Endometrial microvascular endothelial cells (primary cell): Measurements from ENCODE around the gene ADARB2. TPM values are rescaled to one million over a fixed set of nuclear protein-coding genes. Genes with fewer than 3 reads are reported as not detected.
"Not testable (repeated sequence)": the region's sequence is repeated elsewhere in the genome, so short reads cannot be mapped to it uniquely, and the experiment has no call there.

Source experiments
- in situ Hi-C: cut with HindIII; loops from 2 replicates; pipeline ENCODE4 v1.10.0; 2017; ENCODE audit warnings: low sequenced_read_pairs, low pct_unique_long_range_greater_than_20kb; ENCODE audit errors: inconsistent ontology term
- total RNA-seq: library from RNA; depleted of rRNA; stranded (reverse); fragments of >200 nt; gene quantifications from one replicate; pipeline ENCODE4 v1.2.3, GENCODE V29; 2015; ENCODE audit errors: inconsistent ontology term

Gene ADARB2
- total RNA-seq, 1 donor from 2014 or later: not detected

DNA sequence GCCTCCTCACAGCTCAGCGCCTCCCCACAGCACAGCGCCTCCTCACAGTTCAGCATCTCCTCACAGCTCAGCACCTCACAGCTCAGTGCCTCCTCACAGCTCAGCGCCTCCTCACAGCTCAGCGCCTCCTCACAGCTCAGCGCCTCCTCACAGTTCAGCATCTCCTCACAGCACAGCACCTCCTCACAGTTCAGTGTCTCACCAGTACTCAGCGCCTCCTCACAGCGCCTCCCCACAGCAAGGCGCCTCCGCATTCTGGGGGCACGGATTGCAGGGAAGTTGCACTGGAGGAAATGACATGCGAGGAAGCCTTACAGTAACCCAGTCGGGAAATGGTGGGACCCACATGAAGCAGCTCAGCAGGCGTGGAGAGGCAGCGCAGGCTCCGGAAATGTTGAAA lies 409.6 kb downstream of the ADARB2 start:
- in situ Hi-C loops: no loop called here

GRCh38 chr10:1326514-1326913 lies 410.8 kb downstream of the ADARB2 start:
- in situ Hi-C loops: not testable (repeated sequence)

- in situ Hi-C loops: no loop called here
Observed at GRCh38 chr10:1324903-1325302, 412.4 kb downstream of the ADARB2 start.

DNA sequence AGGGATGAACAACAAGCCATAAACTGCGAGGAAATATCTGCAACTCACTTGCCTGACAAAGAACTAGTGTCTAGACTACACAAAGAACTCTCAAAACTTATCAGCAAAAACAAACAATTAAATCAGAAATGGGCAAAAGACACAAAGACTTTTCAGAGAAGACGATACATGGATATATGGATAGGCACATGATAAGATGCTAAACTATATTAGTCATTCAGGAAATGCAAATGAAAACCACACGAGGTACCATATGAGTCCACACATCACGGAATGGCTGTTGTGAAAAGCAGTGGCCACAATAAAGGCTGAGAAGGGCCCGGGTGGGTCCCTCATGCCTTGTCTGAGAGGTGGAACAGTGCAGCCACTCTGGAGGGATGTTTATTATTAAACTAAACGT lies 413.4 kb downstream of the ADARB2 start:
- in situ Hi-C loops: no loop called here

DNA sequence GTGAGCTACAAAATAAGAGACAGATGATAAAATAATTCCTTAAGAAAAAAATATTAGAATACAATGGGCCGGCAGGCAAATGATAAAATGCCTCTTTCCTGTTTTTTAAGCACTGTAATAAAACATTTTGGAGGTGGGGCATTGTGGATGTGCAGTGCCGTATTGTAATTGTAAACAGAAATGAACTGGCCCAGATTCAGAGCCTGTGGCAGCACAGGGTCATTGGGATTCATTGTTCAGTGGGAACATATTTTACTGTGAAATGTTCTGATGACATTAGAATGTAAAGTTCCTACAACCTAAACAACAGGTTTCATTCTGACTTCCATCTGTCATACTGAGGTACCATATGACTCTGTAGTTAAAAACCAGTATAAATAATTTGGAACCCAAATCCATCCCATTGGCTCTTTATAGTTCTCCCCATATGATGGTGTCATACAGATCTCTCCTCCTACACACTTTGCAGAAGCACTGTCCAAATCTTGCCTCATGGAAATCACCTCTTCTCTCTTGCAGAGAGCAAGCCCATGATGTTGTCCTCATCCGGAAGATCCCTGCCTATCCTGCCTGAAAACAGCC lies 416.5 kb downstream of the ADARB2 start:
- in situ Hi-C loops: no loop called here

DNA sequence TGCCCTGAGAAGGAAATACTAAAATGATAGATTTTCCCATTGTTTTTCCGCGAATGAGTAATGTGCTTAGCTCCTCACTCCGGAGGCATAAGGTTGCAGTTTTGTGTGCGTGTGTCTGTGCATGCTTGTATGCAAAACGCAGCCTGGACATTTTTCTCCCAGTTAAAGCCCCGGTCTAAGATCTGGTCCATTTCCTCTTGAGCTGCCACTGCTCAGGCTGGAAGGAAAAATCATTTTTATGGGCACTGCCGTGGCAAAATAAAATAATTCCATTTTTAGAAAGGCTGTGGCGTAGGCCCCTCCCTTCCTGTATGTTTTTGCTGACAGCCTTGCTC lies 420.5 kb downstream of the ADARB2 start:
- in situ Hi-C loops: no loop called here

- in situ Hi-C loops: no loop called here
Observed at GRCh38 chr10:1316121-1316808, 421.1 kb downstream of the ADARB2 start.

GRCh38 chr10:1315178-1315577 lies 422.1 kb downstream of the ADARB2 start:
- in situ Hi-C loops: no loop called here

DNA sequence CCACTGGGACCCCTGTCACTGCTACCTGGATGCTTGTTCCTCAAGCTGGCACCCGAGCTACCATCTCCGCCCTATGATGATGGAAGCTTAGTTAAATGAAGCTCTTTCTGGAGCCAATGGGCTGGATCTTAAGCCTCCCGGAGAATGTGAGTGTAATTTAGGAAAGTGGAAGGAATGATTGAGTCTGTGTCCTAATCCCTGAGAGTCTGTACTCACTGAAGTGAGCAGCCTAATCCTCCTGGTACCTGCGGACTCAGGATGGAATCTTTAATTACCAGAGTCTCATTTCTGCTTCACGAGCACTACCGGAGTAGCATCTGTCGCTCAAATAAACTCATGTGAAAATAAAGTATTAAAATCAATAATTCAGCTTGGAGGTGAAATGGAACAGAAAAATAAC lies 425.6 kb downstream of the ADARB2 start:
- in situ Hi-C loops: no loop called here

- in situ Hi-C loops: no loop called here
Observed at GRCh38 chr10:1310271-1310789, 427.0 kb downstream of the ADARB2 start.

GRCh38 chr10:1309617-1310270 lies 427.6 kb downstream of the ADARB2 start:
- in situ Hi-C loops: no loop called here

DNA sequence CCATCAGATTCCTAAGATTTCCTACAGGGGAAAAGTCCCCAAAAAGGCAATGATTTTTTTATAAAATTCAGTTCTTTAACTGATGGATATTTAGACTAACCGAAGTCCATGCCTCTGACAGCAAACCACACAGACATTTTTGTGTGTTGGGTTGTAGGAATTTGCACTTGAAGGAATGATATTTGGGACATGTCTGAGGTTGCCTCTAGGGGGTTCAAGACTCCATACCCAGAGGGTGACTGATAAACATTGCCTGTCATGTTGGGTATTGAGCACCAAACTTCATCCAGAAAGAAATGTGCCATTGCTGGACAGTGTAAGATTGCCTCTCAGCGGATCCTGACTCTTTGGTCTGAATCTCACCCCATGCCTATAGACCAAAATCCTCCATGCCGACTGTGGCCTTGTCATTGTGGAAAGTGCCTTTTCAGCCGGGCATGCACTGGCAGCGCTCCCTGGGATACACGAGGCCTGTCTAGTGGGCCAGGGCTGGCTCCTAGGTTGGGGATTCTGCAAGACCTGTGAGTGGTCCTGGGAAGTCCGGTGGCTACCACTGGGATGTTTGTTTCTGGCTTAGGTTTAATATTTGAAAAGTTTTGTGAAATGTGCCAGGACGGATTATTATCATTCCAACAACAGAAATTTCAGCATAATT lies 428.2 kb downstream of the ADARB2 start:
- in situ Hi-C loops: no loop called here

DNA sequence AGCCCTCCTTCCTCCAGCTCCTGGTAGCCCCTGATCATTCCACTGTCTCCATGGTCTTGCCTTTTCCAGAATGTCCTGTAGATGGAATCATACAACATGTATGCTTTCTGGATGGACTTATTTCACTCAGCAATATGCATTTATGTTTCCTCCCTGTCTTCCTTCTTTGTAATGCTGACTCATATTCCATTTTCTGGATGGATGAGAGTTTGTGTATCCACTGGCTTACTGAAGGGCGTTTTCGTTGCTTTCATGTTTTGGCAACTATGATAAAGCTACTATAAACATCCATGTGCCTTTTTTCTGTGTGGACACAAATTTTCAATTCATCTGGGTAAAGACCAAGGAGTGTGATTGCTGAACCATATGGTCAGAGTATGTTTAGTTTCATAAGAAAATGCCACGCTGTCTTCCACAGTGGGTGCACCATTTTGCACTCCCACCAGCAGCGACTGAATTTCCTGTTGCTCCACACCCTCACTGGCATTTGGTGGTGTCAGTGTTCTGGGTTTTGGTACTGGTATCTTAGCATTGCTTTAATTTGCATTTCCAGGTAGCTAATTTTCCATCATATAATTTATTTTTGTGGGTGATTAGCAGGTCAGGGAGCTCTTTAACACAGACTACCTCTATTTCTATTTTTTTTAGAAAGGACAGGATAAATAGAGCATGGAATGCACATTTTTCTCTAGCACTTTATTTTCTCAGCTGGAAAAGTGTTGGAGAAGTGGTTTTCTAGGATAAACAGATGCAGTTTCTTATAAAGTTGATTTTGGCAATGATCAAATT lies 429.0 kb downstream of the ADARB2 start:
- in situ Hi-C loops: no loop called here

GRCh38 chr10:1301143-1301542 lies 436.2 kb downstream of the ADARB2 start:
- in situ Hi-C loops: no loop called here

DNA sequence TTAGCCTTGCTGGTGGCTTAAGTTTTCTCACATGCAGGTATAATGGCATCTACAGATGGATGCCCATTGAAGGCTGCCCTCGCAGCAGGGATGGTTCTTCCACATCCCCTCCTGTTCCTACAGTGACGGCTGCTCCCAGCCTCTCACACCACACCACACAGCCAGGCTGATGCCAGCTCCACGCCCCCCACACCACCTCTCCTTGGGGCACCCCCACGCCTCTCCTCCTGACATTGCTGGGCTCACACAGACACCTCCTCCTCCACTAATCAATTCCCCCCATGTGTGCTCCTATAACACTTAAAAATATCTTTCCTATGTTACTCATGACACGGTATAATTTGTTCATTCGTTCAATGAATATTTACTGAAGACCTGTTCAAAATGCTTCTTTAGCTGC lies 437.1 kb downstream of the ADARB2 start:
- in situ Hi-C loops: no loop called here

GRCh38 chr10:1299041-1299726 lies 438.1 kb downstream of the ADARB2 start:
- in situ Hi-C loops: no loop called here

- in situ Hi-C loops: no loop called here
Observed at GRCh38 chr10:1297566-1298301, 439.6 kb downstream of the ADARB2 start.
